ENCODE measurements around the gene MAN2A1.
"Not testable (repeated sequence)": the region's sequence is repeated elsewhere in the genome, so short reads cannot be mapped to it uniquely, and the experiment has no call there.

MAN2A1 gene

GRCh38 chr5:109873687-109874086 lies 184.0 kb downstream of the MAN2A1 start:
- DNase-seq (ENCODE audit: low spot score): no peak

GRCh38 chr5:109874108-109874507 lies 184.4 kb downstream of the MAN2A1 start:
- DNase-seq (ENCODE audit: low spot score): no peak

DNA sequence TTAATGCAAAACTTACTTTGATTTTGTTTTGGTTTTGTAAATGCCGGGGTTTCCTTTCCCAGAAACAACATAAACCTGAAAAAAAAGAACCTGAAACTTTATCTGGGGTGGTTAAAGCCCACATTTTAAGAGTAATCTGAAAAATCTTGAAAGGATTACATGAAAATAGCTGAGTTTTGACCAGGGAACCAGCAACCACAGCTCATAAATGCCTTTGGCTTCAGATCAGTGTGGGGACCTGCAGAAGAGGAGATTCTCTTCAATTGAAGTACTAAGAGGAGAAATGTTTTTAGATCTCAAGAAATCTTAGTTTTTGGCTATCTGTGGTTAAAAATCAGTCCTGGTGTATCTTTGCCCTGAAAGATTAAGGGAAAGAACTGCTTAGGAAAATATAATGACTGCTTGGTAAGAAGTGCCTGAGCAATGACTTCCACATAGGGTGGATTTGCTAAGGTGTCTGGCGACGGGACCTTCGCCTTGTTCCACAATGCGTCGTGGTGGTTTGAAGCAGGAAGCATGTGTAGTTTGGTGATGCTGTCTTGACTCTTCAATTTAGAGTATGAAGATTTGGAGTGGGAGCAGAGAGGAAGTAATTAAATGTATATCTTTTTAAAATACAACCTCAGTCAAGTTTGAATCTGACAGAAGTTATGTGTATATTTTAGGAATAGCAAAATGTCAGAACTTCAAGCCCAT lies 186.5 kb downstream of the MAN2A1 start:
- DNase-seq (ENCODE audit: low spot score): no peak

GRCh38 chr5:109876941-109877669 lies 187.4 kb downstream of the MAN2A1 start:
- DNase-seq (ENCODE audit: low spot score): no peak

GRCh38 chr5:109877670-109878045 lies 187.9 kb downstream of the MAN2A1 start:
- no peak for DNase-seq (ENCODE audit: low spot score)

- DNase-seq (ENCODE audit: low spot score): no peak
Observed at GRCh38 chr5:109878887-109879286, 189.2 kb downstream of the MAN2A1 start.

DNA sequence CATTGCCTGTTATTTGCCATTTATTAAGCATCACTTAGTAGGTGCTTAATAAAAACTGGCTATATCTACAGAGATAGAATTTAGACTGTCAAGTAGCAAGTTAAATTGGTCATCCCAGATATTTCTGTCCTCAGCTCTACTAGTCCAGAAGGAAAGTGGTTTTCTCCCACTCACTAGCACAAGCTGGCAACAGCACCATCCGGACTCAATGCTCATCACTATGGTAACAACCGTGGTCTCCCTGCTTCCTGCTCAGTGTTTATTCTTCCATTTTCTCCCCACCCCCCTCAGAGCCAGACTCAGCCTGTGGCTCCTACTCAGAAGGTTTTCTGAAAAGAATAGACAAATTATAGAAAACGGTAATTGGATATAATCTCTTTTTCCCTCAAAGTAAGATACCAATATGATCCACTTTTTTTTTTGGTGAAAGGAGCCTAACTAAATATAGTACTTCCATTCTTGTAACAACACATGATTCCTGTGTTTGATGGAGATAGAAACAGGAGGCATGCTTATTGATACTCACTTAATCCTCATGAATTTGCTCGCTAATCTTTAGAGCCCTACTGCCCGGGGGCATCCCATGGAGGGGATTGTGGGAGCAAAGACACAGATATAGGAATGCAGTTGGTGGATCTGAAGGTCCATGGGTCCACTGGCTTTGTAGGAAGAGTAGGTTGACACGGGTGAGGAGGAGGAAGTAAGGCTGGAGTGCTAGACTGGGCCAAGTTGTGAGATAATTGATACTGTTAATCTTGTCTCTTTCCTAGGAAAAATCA lies 191.4 kb downstream of the MAN2A1 start:
- no peak for DNase-seq (ENCODE audit: low spot score)

DNA sequence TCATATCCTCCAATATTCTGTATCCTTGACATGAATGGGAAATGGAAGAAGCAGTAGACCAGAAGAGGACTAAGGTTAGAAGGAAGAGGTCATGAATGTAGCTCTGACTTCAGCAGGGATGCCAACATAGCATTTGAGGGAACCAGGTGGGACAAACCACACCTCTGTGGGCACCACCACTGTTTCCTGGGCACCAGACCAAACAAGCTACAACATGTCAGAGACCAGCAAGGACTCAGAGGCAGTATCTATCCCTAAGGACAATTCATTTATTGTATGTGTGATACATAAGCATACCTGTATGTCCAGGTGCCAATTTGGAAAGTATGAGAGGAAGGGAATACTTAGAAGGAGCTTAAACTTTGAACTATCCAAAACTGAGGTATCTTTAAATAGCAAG lies 192.8 kb downstream of the MAN2A1 start:
- DNase-seq (ENCODE audit: low spot score): no peak

- DNase-seq (ENCODE audit: low spot score): no peak
Observed at GRCh38 chr5:109884676-109885075, 194.9 kb downstream of the MAN2A1 start.

DNA sequence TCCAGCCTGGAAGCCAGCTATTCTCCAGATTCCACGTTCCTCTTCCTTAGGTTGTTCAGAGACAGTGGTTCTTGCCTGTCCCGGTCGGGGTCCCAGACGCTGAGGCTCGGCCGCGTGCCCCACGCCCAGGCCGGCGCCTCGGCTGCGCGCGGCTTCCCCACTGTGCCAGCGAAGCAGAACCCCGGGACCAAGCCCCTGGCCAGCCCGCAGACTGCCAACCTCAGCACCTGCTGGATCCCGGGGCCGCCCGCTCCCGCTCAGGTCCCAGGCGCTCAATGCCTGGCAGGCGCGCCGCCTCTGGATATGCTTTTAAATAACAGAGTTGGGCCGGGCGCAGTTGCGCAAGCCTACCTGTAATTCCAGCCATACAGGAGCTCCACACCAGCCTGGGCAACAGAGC lies 195.5 kb downstream of the MAN2A1 start:
- DNase-seq (ENCODE audit: low spot score): no peak

DNA sequence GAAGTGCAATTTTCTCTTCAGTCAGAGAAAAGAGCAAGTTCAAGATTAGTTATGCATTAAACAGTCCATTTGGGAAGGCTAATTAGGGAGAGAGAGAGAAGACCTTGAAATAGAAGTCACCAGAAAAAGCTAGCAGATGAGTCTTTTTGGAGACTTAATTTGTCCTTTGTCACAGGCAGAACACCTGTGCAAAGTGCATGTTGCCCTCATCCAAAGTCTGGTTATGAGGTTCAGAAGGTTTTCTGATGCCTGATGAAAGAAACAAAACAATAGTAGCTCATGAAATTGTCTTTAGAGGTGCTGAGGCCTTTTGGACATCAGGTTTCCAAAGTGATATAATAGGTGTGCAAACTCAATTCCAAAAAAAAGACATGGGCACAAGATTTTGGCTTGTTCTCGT lies 199.3 kb downstream of the MAN2A1 start:
- no peak for DNase-seq (ENCODE audit: low spot score)

DNA sequence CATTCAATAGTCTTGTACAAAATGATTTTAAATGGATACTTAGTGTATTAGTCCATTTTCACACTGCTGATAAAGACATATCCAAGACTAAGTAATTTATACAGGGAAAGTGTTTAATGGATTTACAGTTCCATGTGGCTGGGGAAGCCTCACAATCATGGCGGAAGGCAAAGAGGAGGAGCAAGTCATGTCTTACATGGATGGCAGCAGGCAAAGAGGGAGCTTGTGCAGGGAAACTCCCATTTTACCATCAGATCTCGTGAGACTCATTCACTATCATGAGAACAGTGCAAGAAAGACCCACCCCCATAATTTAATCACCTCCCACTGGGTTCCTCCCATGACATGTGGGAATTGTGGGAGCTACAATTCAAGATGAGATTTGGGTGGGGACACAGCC lies 203.5 kb downstream of the MAN2A1 start:
- DNase-seq (ENCODE audit: low spot score): not testable (repeated sequence)

DNA sequence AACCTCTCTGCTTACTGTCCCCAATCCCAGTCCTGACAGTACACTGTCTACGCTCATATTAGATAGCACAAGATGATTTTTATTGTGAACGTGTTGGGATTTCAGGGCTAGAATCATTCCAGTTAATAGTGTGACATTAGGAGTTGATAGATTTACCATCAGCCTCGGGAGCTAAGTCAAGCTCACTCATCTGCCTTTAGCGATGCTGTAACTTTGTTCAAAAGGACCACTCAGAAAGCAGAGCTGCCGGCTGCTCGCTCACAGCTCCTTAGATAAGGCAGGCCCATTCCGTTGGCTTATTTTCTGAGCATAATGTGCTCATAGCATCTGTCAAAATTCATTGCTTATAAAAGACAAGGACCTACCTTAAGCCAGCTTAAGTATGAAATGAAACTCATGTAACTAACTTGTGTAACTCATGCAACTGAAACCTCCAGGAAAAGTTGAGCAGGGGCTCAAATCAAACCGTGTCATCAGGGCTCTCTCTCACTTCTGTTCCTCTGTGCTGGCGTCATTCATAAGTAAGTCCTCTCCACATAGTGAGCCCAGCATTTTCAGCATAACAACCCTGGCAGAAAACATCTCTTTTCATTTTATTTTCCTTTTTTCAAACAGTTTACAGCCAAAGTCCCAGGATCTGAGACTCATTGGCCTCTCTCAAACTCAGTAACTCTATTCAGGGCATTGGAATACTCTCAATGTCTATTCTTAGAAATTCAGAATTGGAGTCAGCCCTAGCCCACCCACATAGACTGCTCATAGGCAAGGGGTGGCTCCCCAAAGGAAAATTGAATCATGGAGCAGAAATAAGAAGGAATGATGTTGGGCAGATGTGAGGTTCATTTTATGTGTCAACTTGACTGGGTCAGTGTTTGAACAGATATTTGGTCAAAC lies 208.8 kb downstream of the MAN2A1 start:
- no peak for DNase-seq (ENCODE audit: low spot score)

GRCh38 chr5:109899163-109899535 lies 209.4 kb downstream of the MAN2A1 start:
- DNase-seq (ENCODE audit: low spot score): no peak

GRCh38 chr5:109900461-109900860 lies 210.7 kb downstream of the MAN2A1 start:
- no peak for DNase-seq (ENCODE audit: low spot score)

- no peak for DNase-seq (ENCODE audit: low spot score)
Observed at GRCh38 chr5:109900911-109901627, 211.3 kb downstream of the MAN2A1 start.

DNA sequence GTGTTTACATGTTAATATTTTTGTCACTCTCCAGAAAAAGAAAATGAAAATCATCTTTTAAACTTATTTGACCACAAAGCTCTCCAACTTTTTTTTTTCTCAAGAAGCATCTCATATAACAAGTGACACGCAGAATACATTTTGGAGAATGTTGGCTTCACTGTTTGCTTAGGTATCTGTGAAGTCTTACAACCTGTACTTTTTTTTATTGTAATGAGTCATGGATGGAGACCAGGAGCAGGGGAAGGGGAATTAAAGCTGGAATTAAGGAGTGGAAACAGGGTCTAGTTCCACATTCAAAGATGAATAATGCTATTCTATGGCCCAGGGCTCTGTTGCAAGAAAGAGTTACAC lies 211.9 kb downstream of the MAN2A1 start:
- DNase-seq (ENCODE audit: low spot score): no peak

GRCh38 chr5:109903061-109903460 lies 213.3 kb downstream of the MAN2A1 start:
- no peak for DNase-seq (ENCODE audit: low spot score)

GRCh38 chr5:109905906-109906305 lies 216.2 kb downstream of the MAN2A1 start:
- no peak for DNase-seq (ENCODE audit: low spot score)

DNA sequence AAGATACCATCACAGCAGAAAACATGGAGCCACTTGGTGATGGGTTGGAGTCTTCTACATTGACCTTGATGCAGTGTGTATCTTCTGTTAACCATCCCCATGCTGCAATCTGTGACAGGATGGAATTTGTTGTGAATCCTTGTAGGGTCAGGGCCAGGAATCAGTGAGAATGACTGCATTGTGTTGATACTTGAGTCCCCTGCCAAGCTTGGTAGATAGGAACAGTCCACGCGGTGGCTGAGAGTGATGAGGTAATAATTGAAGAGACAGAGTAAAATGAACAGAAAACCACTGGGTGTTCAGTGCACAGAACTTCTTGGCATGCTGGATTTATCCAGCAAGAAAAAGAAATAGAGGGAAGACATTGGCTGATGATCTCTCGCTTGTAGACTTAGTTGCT lies 217.5 kb downstream of the MAN2A1 start:
- DNase-seq (ENCODE audit: low spot score): no peak

GRCh38 chr5:109907731-109908130 lies 218.0 kb downstream of the MAN2A1 start:
- no peak for DNase-seq (ENCODE audit: low spot score)

DNA sequence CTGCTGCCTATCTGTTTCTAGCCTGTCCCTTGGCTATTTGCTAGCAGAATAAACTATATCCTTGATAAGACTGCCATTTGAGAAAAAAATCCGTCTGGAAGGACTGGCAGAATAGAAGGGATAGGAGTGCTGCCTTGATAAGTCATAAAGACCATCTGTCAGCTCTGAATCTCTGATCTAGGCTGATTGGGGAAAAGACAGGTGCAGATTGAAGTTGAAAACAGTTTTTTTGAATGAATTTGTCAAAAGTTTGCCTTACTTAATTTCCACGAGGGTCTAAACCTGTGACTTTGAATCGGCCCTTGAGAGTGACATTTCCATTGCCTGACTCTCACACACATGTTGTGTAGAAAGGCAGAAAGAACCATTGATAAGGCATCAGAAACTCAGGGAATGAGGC lies 218.6 kb downstream of the MAN2A1 start:
- no peak for DNase-seq (ENCODE audit: low spot score)
